Rectal smooth muscle tissue (tissue), 1 donor: ENCODE results near the gene TLCD4.
"Not testable (repeated sequence)": the region's sequence is repeated elsewhere in the genome, so short reads cannot be mapped to it uniquely, and the experiment has no call there.

Experiments
- H3K27ac ChIP-seq: one replicate; pipeline ENCODE4 v1.7.0; 2013; ENCODE audit warnings: low read depth, low read length, inconsistent platforms
- H3K27me3 ChIP-seq: one replicate; pipeline ENCODE4 v1.7.0; 2013; ENCODE audit warnings: low read length; ENCODE audit not compliant: control insufficient read depth, insufficient read depth
- H3K36me3 ChIP-seq: one replicate; pipeline ENCODE4 v1.7.0; 2013; ENCODE audit warnings: low read length; ENCODE audit not compliant: control insufficient read depth, insufficient read depth
- H3K4me1 ChIP-seq: one replicate; pipeline ENCODE4 v1.7.0; 2013; ENCODE audit warnings: low read length; ENCODE audit not compliant: control insufficient read depth, insufficient read depth
- H3K4me3 ChIP-seq: one replicate; pipeline ENCODE4 v1.7.0; 2013; ENCODE audit warnings: low read length
- H3K9ac ChIP-seq: one replicate; pipeline ENCODE4 v1.7.0; 2013; ENCODE audit warnings: low read length

The TLCD4 gene

GRCh38 chr1:95127380-95127779 lies 10.2 kb downstream of the TLCD4 start:
- Histone ChIP-seq H3K4me1 (no peaks in the 10 kb centered on the region), H3K36me3 (no peaks in the 10 kb centered on the region), H3K4me3 (no peak overlapping the region), H3K27ac (no peak overlapping the region), H3K27me3 (no peaks in the 10 kb centered on the region), H3K9ac (no peak overlapping the region)

GRCh38 chr1:95132762-95133161 lies 15.6 kb downstream of the TLCD4 start:
- no peaks in the 10 kb centered on the region for H3K36me3 ChIP-seq
- H3K9ac ChIP-seq, result no peak overlapping the region
- no peaks in the 10 kb centered on the region for H3K4me1 ChIP-seq
- no peaks in the 10 kb centered on the region for H3K27me3 ChIP-seq
- H3K27ac ChIP-seq, result no peak overlapping the region
- H3K4me3 ChIP-seq, result no peak overlapping the region

DNA sequence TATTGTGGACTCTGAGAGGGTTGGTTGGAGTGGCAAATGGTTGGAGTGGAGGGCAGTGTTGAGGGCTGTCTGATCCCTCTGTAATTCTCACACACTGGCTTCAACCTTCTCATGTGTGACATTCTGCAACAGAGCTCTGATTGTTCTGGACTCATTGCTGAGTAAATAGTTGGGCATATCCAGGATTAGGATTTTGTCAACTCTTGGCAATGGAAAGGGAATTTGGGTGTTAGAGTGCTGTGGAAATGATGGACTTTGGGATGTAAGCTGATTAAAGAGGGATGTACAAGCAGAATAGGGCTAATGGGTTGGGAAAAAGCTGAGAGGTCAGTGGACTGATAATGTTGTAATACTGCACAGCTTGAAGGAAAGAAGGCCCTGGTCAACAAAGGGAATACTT lies 16.5 kb downstream of the TLCD4 start:
- Histone ChIP-seq H3K9ac (no peak overlapping the region), H3K4me3 (no peak overlapping the region), H3K27ac (no peak overlapping the region), H3K36me3 (no peaks in the 10 kb centered on the region), H3K4me1 (no peaks in the 10 kb centered on the region), H3K27me3 (no peaks in the 10 kb centered on the region)

DNA sequence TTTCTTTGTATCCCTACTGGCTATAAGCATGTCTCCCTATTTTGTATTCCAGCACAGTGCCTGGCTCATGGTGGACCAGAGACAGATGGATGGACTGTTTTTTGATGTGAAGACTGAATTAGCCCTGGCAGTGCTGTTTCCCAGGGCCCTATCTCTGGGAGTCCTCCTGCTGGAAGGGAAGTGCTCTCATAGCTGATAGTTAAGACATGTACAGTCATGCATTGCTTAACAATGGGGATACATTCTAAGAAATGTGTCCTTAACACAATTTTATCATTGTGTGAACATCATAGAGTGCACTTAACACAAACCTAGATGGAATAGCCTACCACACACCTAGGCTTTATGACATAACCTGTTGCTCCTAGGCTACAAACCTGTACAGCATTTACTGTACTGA lies 21.1 kb downstream of the TLCD4 start:
- Histone ChIP-seq H3K4me1 (no peaks in the 10 kb centered on the region), H3K9ac (no peak overlapping the region), H3K4me3 (no peak overlapping the region), H3K36me3 (no peaks in the 10 kb centered on the region), H3K27me3 (no peaks in the 10 kb centered on the region), H3K27ac (no peak overlapping the region)

DNA sequence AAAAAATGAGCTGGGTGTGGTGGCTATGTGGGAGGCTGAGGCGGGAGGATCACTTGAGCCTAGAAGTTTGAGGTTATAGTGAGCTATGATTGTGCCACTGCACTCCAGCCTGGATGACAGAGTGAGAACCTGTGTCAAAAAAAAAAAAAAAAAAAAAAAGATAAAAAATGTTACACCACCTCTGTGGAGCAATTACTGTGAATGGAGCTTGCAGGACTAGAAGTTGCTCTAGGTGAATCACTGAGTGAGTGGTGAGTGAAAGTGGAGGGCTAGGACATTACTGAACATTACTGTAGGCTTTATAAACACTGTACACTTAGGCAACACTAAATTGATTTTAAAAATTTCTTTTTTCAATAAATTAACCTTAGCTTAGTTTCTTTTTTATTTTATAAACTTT lies 21.9 kb downstream of the TLCD4 start:
- Histone ChIP-seq H3K36me3 (no peaks in the 10 kb centered on the region), H3K4me3 (no peak overlapping the region), H3K27ac (no peak overlapping the region), H3K27me3 (no peaks in the 10 kb centered on the region), H3K4me1 (no peaks in the 10 kb centered on the region), H3K9ac (no peak overlapping the region)

DNA sequence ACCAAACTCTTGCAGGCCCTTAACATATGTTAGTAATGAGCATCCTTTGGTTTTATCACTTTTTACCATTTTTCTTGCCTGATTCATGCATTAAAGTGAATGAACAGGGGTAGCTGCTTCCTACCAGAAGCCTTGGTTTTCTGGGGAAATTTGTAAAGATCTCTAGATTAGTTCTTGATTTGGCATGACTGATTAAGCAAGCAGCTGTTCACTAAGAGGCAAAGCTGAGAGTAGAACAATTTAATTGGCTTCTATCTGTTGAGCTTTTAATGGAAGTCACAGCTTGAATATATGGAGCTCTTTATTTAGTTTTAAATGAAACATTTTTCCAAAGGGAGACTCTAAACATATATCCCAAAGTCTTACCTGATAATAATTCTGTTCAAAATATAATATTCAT lies 23.6 kb downstream of the TLCD4 start:
- H3K4me1 ChIP-seq, result no peaks in the 10 kb centered on the region
- no peaks in the 10 kb centered on the region for H3K27me3 ChIP-seq
- no peaks in the 10 kb centered on the region for H3K36me3 ChIP-seq
- no peak overlapping the region for H3K9ac ChIP-seq
- no peak overlapping the region for H3K27ac ChIP-seq
- no peak overlapping the region for H3K4me3 ChIP-seq

GRCh38 chr1:95145493-95145892 lies 28.3 kb downstream of the TLCD4 start:
- Histone ChIP-seq H3K9ac (no peak overlapping the region), H3K27ac (no peak overlapping the region), H3K4me1 (no peaks in the 10 kb centered on the region), H3K27me3 (no peaks in the 10 kb centered on the region), H3K36me3 (no peaks in the 10 kb centered on the region), H3K4me3 (no peak overlapping the region)

GRCh38 chr1:95146637-95147036 lies 29.5 kb downstream of the TLCD4 start:
- Histone ChIP-seq H3K9ac (no peak overlapping the region), H3K36me3 (no peaks in the 10 kb centered on the region), H3K4me3 (no peak overlapping the region), H3K27ac (no peak overlapping the region), H3K27me3 (no peaks in the 10 kb centered on the region), H3K4me1 (no peaks in the 10 kb centered on the region)

DNA sequence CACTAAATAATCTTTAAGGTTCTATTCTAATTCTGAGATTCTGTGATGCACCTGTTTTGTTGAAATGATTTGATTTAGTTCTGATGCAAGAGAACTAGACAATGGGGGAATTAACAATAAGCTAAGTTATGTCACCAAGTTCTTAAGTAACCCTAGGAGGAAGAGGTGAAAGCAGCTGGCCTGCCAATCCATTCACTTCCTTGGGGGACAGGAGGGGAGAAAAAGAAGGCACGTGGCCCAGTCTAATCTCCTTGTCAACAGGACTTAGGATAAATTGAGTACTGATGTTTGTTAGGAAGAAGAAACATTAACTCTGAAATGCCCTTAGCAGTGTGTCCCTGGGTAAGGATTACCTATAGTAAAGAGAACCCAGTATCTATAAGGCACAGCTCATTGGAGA lies 36.9 kb downstream of the TLCD4 start:
- Histone ChIP-seq H3K27me3 (no peaks in the 10 kb centered on the region), H3K4me1 (no peaks in the 10 kb centered on the region), H3K4me3 (no peak overlapping the region), H3K9ac (no peak overlapping the region), H3K27ac (no peak overlapping the region), H3K36me3 (no peaks in the 10 kb centered on the region)

DNA sequence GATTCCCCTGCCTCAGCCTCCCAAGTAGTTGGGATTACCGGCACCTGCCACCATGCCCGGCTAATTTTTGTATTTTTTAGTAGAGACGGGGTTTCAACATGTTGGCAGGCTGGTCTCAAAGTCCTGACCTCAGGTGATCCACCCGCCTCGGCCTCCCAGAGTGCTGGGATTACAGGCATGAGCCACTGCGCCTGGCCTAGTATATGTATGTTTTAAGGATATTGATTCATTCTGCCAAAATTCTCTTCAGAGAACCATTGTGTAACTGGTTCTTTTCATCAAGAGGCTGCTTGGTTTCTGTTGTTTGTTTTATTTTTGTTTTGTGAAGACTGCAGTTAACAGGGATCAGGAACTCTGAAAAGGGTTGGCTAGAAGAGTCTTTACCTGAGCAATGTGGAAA lies 48.4 kb downstream of the TLCD4 start:
- H3K4me3 ChIP-seq, H3K27ac ChIP-seq, H3K27me3 ChIP-seq, H3K4me1 ChIP-seq, H3K9ac ChIP-seq, H3K36me3 ChIP-seq: not testable (repeated sequence)
